Caco-2 (cell line): ENCODE results near the gene LRP8. TPM values are rescaled to one million over a fixed set of nuclear protein-coding genes. Genes with fewer than 3 reads are reported as not detected.

Experiments
- BruUV-seq: library from RNA; stranded (reverse); fragments of 400-500 nt; replicated peaks from 2 replicates; lab custom pipeline; 2021; lab: Mats Ljungman, UMichigan
- CTCF ChIA-PET: fragments of 300-600 bp; sonication (Branson Sonifier 250); formaldehyde crosslinking; loops from one replicate; lab custom pipeline; 2022; ENCODE audit warnings: antibody characterized with exemption; lab: Charles Lee
- POLR2A ChIA-PET: fragments of 300-600 bp; sonication (Branson Sonifier 250); formaldehyde crosslinking; loops from one replicate; lab custom pipeline; 2022; ENCODE audit warnings: antibody characterized with exemption; lab: Charles Lee
- DNase-seq, 2 experiments: peaks; one replicate each; pipeline versions ENCODE4 v3.0.0 to v3.0.0-alpha.2; 2020 to 2022
- H3K27me3 ChIP-seq: replicated peaks from 2 replicates; pipeline ENCODE4 v1.6.0; 2011; ENCODE audit warnings: low read length; ENCODE audit not compliant: control insufficient read depth, insufficient read depth
- H3K36me3 ChIP-seq: 2 replicates; pipeline ENCODE4 v1.5.1; 2011; ENCODE audit warnings: low read length; ENCODE audit not compliant: control insufficient read depth, insufficient read depth
- H3K4me1 ChIP-seq: fragments of 250-450 bp; sonication (Bioruptor Pico); 2 replicates; pipeline ENCODE4 v1.5.1; 2020; ENCODE audit warnings: mild to moderate bottlenecking
- H3K4me3 ChIP-seq: 2 replicates; pipeline ENCODE4 v1.5.1; 2011; ENCODE audit warnings: low read depth, mild to moderate bottlenecking, control low read depth, low read length
- H3K9me3 ChIP-seq: fragments of 250-450 bp; sonication (Bioruptor Pico); 2 replicates; pipeline ENCODE4 v1.5.1; 2020; ENCODE audit warnings: mild to moderate bottlenecking, moderate library complexity
- H3K27ac Mint-ChIP-seq: one replicate; pipeline ENCODE4 v1.8.0; 2022; ENCODE audit warnings: mixed read lengths; ENCODE audit not compliant: unreplicated experiment
- H3K27me3 Mint-ChIP-seq: one replicate; pipeline ENCODE4 v1.8.0; 2022; ENCODE audit warnings: mixed read lengths; ENCODE audit not compliant: insufficient read depth, unreplicated experiment
- H3K36me3 Mint-ChIP-seq: one replicate; pipeline ENCODE4 v1.8.0; 2022; ENCODE audit warnings: mild to moderate bottlenecking, mixed read lengths; ENCODE audit not compliant: insufficient read depth, unreplicated experiment
- H3K4me1 Mint-ChIP-seq: one replicate; pipeline ENCODE4 v1.8.0; 2022; ENCODE audit warnings: low read depth, mixed read lengths; ENCODE audit not compliant: unreplicated experiment
- H3K4me3 Mint-ChIP-seq: one replicate; pipeline ENCODE4 v1.8.0; 2022; ENCODE audit warnings: mild to moderate bottlenecking, moderate library complexity, mixed read lengths; ENCODE audit not compliant: unreplicated experiment
- H3K9me3 Mint-ChIP-seq: one replicate; pipeline ENCODE4 v1.8.0; 2022; ENCODE audit warnings: mixed read lengths; ENCODE audit not compliant: unreplicated experiment
- intact Hi-C: fragments of 100-400 bp; cut with micrococcal nuclease; formaldehyde crosslinking; loops from one replicate; pipeline ENCODE4 v1.10.0; 2022; ENCODE audit not compliant: unreplicated experiment
- total RNA-seq: library from RNA; stranded (reverse); gene quantifications from 2 replicates; pipeline ENCODE4 v1.2.3, GENCODE V29; 2022
- TF ChIP-seq, protein P1 (sequence below), 2 experiments: fragments of 200-600 bp in 1 of 2; IDR thresholded peaks; 1 replicate in 1 of 2; 2 replicates in 1 of 2; pipeline versions ENCODE4 v1.5.1 to v1.8.0; 2011 to 2022; ENCODE audit warnings: antibody characterized with exemption in 1 of 2, control low read depth in 1 of 2, inconsistent platforms in 1 of 2, low read depth in 1 of 2, low read length in 1 of 2, mild to moderate bottlenecking in 1 of 2, moderate library complexity in 1 of 2; ENCODE audit not compliant: insufficient read depth in 1 of 2, severe bottlenecking in 1 of 2, unreplicated experiment in 1 of 2

LRP8 gene
- total RNA-seq, 1 experiment from 2014 or later = 11.8 TPM

DNA sequence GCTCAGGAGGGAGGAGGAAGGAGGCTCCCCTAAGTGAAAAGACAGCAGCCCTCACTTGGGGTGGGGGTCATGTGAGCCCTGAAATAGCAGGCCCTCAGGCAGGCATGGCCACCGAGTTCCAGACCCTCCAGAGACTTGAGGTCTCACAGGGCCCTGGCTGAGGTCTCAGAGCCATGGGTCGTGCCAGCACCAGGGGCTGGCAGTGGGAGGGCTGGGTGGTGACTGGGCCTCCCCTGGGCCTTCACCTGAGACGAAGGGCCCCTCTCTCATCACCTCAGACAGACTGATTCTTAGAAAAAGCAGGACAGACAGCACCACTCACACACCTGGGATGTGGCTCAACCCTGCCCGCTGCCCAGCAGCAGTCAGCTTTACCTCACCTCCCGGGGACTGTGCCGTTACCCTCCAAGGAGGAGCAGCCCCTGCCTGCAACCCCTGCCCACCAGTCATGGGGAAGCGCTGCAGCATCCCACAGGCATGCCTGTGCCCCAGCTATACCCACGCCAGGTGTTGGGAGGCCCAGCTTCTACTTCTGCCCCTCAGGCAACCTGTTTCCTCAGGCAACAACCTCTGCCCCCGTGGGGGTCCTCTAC is 42.6 kb upstream of the LRP8 start:
- Mint-ChIP-seq H3K4me1 (peaks cover 6% of the 10 kb centered on the region), H3K27ac (no peak overlapping the region), H3K9me3 (no peaks in the 10 kb centered on the region), H3K27me3 (no peaks in the 10 kb centered on the region), H3K4me3 (no peak overlapping the region), H3K36me3 (no peaks in the 10 kb centered on the region)
- DNase-seq = no peak
- CTCF ChIA-PET = no interaction called here
- TF ChIP-seq, protein P1, sequence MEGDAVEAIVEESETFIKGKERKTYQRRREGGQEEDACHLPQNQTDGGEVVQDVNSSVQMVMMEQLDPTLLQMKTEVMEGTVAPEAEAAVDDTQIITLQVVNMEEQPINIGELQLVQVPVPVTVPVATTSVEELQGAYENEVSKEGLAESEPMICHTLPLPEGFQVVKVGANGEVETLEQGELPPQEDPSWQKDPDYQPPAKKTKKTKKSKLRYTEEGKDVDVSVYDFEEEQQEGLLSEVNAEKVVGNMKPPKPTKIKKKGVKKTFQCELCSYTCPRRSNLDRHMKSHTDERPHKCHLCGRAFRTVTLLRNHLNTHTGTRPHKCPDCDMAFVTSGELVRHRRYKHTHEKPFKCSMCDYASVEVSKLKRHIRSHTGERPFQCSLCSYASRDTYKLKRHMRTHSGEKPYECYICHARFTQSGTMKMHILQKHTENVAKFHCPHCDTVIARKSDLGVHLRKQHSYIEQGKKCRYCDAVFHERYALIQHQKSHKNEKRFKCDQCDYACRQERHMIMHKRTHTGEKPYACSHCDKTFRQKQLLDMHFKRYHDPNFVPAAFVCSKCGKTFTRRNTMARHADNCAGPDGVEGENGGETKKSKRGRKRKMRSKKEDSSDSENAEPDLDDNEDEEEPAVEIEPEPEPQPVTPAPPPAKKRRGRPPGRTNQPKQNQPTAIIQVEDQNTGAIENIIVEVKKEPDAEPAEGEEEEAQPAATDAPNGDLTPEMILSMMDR (IDR thresholded peaks at IDR 0.05; ENCODE audit: insufficient read depth in 1 of 2, low read depth in 1 of 2, low read length in 1 of 2, severe bottlenecking in 1 of 2, unreplicated experiment in 1 of 2) = no peak
- Histone ChIP-seq H3K27me3 (no peaks in the 10 kb centered on the region), H3K9me3 (no peaks in the 10 kb centered on the region), H3K4me3 (no peak overlapping the region), H3K4me1 (no peaks in the 10 kb centered on the region; the same call in 1 of the 2 replicates), H3K36me3 (no peaks in the 10 kb centered on the region)
- intact Hi-C loops = no loop called here
- BruUV-seq = no TSS peak
- POLR2A ChIA-PET = no interaction called here

DNA sequence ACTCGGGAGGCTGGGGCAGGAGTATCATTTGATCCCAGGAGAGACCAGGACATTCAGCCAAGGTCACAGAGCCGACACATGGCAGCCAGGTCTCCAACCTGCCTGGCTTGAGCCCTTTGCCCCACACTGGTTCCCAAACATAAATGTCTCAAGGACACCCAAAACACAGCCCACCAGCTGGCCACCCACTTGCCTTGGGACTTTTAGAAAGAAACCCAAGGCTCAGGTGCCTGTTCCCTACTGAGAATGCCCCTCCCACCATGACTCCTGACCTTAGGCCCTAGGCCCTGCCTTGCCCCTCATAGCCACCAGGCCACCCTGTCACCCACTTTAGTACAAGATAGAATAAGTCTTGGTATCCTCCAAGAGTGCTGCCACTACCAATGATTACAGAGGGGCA is 41.9 kb upstream of the LRP8 start:
- BruUV-seq = no TSS peak
- Histone ChIP-seq H3K36me3 (no peaks in the 10 kb centered on the region), H3K9me3 (no peaks in the 10 kb centered on the region), H3K27me3 (no peaks in the 10 kb centered on the region), H3K4me3 (no peak overlapping the region), H3K4me1 (no peaks in the 10 kb centered on the region; the same call in 1 of the 2 replicates)
- Mint-ChIP-seq H3K36me3 (no peaks in the 10 kb centered on the region), H3K27me3 (no peaks in the 10 kb centered on the region), H3K27ac (no peak overlapping the region), H3K4me1 (no peaks in the 10 kb centered on the region), H3K4me3 (no peak overlapping the region), H3K9me3 (no peaks in the 10 kb centered on the region)
- TF ChIP-seq, protein P1 (IDR thresholded peaks at IDR 0.05; ENCODE audit: insufficient read depth in 1 of 2, low read depth in 1 of 2, low read length in 1 of 2, severe bottlenecking in 1 of 2, unreplicated experiment in 1 of 2) = no peak
- ChIA-PET CTCF (no interaction called here), POLR2A (no interaction called here)
- intact Hi-C loops = no loop called here
- DNase-seq = no peak

DNA sequence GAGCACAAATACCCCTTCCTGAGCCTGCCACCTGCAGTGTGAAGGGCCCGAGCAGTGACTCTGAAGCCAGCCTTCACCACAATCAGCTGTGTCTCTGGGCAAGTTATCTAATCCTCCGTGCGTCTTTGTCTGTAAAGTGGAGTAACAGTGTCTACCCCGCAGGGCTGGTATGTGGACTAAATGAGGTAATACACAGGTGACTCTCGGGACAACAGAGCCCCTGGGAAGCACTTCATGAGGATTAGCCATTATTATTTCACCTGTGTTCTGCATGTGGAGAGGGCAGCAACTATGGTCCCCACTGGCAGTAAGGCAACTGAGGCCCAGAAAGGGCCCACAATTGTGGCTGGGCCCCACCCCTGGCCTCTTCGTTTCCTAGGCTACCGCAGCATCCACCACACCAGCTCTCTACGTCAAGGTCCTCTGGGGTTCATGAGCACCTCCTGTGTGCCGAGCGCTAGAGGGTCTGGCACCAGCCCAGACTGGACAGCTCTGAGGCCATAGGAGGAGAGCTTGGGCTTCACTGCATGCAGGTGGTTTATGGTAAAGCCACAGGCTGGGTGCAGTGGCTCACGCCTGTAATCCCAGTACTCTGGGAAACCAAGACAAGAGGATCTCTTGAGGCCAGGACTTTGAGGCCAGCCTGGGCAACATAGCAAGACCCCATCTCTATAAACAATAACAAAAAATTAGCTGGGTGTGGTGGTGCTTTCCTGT is 41.3 kb upstream of the LRP8 start:
- Histone ChIP-seq H3K4me1 (no peaks in the 10 kb centered on the region; the same call in 1 of the 2 replicates), H3K27me3 (no peaks in the 10 kb centered on the region), H3K36me3 (no peaks in the 10 kb centered on the region), H3K4me3 (no peak overlapping the region), H3K9me3 (no peaks in the 10 kb centered on the region)
- intact Hi-C loops = no loop called here
- ChIA-PET POLR2A (no interaction called here), CTCF (no interaction called here)
- Mint-ChIP-seq H3K9me3 (no peaks in the 10 kb centered on the region), H3K36me3 (no peaks in the 10 kb centered on the region), H3K4me1 (no peaks in the 10 kb centered on the region), H3K27me3 (no peaks in the 10 kb centered on the region), H3K4me3 (no peak overlapping the region), H3K27ac (no peak overlapping the region)
- no peak for DNase-seq
- TF ChIP-seq, protein P1 (IDR thresholded peaks at IDR 0.05; ENCODE audit: insufficient read depth in 1 of 2, low read depth in 1 of 2, low read length in 1 of 2, severe bottlenecking in 1 of 2, unreplicated experiment in 1 of 2) = no peak
- no TSS peak for BruUV-seq
